Lung (tissue), 12 donors: ENCODE data around the gene ITGAD. TPM values are rescaled to one million over a fixed set of nuclear protein-coding genes. Genes with fewer than 3 reads are reported as not detected.

Source experiments
- ATAC-seq: fragments of 200-7000 bp; cut with Tn5 transposase; one replicate; pipeline ENCODE4 v1.9.1; 2020; ENCODE audit warnings: moderate number of reproducible peaks; ENCODE audit not compliant: insufficient read depth, low FRiP score
- DNase-seq, 3 donors: peaks; one replicate each; pipeline ENCODE4 v3.0.0-alpha.2; 2013 to 2017
- H3K27ac ChIP-seq, 2 donors: one replicate each; pipeline ENCODE4 v1.5.1; 2013; ENCODE audit warnings: mild to moderate bottlenecking in 2 of 2, moderate library complexity in 2 of 2, control low read depth in 1 of 2, inconsistent platforms in 1 of 2, low read depth in 1 of 2, low read length in 1 of 2
- H3K27me3 ChIP-seq, 3 donors: one replicate each; pipeline ENCODE4 v1.5.1; 2013; ENCODE audit warnings: low read length in 2 of 3; ENCODE audit not compliant: control insufficient read depth in 3 of 3, insufficient read depth in 3 of 3
- H3K36me3 ChIP-seq, 4 donors: one replicate each; pipeline ENCODE4 v1.5.1; 2013; ENCODE audit warnings: low read length in 4 of 4, mild to moderate bottlenecking in 1 of 4, moderate library complexity in 1 of 4; ENCODE audit not compliant: control insufficient read depth in 4 of 4, insufficient read depth in 4 of 4
- H3K4me1 ChIP-seq, 5 donors: one replicate each; pipeline ENCODE4 v1.5.1; 2013; ENCODE audit warnings: low read length in 5 of 5, mild to moderate bottlenecking in 2 of 5, moderate library complexity in 1 of 5; ENCODE audit not compliant: control insufficient read depth in 5 of 5, insufficient read depth in 5 of 5
- H3K4me3 ChIP-seq: one replicate; pipeline ENCODE4 v1.5.1; 2013; ENCODE audit warnings: mild to moderate bottlenecking, control low read depth, moderate library complexity
- H3K9ac ChIP-seq, 2 donors: one replicate each; pipeline ENCODE4 v1.5.1; 2013; ENCODE audit warnings: low read length in 2 of 2, control low read depth in 1 of 2; ENCODE audit not compliant: insufficient read depth in 1 of 2
- H3K9me3 ChIP-seq, 4 donors: one replicate each; pipeline ENCODE4 v1.5.1; 2013; ENCODE audit warnings: low read length in 3 of 4, mild to moderate bottlenecking in 1 of 4, moderate library complexity in 1 of 4; ENCODE audit not compliant: control insufficient read depth in 4 of 4, insufficient read depth in 3 of 4
- WGBS, 2 donors: extraction: QIAGEN DNeasy Blood & Tissue Kit; methylation state at CpG; one replicate each; pipeline ENCODE4 v1.1.7; 2013; 5-methylcytosine and 5-hydroxymethylcytosine counted together
- polyA plus RNA-seq, 2 donors: library from polyadenylated mRNA; stranded (reverse); fragments of 200-250 nt; gene quantifications; one replicate each; pipeline ENCODE4 v1.2.1, GENCODE V29; 2013
- total RNA-seq, 2 donors: library from RNA; depleted of rRNA in 1 of 2; stranded (reverse); fragments of >200 nt in 1 of 2; gene quantifications; one replicate each; pipeline ENCODE4 v1.2.1, GENCODE V29; 2014 to 2021
- TF ChIP-seq, protein P1 (sequence below): IDR thresholded peaks from 2 replicates; pipeline ENCODE4 v1.5.1; 2012; ENCODE audit warnings: mild to moderate bottlenecking; ENCODE audit errors: control extremely low read depth, extremely low read depth
- donor health status: control.
- donor health status: control.
- donor health status: Bipolar disorder and iron deficiency.
- donor health status: healthy.
- donor health status: DM: yes; HTN: yes; CAD: no.

Gene ITGAD
- total and polyA plus RNA-seq, 4 donors = 0.19 to 1.5 (median 0.33) TPM

- ATAC-seq (no peak), DNase-seq (no peak)
- 60 to 82% methylated on average over 7 of the region's 7 CpGs for WGBS, 2 donors
- Histone ChIP-seq H3K9me3 (no peaks in the 10 kb centered on the region), H3K27me3 (peaks cover 0 to 3% (median 0%) of the 10 kb centered on the region in 3 donors), H3K27ac (no peak overlapping the region), H3K4me3 (no peak overlapping the region), H3K36me3 (no peaks in the 10 kb centered on the region), H3K9ac (no peak overlapping the region), H3K4me1 (no peaks in the 10 kb centered on the region)
- TF ChIP-seq, protein P1, sequence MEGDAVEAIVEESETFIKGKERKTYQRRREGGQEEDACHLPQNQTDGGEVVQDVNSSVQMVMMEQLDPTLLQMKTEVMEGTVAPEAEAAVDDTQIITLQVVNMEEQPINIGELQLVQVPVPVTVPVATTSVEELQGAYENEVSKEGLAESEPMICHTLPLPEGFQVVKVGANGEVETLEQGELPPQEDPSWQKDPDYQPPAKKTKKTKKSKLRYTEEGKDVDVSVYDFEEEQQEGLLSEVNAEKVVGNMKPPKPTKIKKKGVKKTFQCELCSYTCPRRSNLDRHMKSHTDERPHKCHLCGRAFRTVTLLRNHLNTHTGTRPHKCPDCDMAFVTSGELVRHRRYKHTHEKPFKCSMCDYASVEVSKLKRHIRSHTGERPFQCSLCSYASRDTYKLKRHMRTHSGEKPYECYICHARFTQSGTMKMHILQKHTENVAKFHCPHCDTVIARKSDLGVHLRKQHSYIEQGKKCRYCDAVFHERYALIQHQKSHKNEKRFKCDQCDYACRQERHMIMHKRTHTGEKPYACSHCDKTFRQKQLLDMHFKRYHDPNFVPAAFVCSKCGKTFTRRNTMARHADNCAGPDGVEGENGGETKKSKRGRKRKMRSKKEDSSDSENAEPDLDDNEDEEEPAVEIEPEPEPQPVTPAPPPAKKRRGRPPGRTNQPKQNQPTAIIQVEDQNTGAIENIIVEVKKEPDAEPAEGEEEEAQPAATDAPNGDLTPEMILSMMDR = no peak
Measured at GRCh38 chr16:31360251-31360650, 32.9 kb upstream of the ITGAD start.

DNA sequence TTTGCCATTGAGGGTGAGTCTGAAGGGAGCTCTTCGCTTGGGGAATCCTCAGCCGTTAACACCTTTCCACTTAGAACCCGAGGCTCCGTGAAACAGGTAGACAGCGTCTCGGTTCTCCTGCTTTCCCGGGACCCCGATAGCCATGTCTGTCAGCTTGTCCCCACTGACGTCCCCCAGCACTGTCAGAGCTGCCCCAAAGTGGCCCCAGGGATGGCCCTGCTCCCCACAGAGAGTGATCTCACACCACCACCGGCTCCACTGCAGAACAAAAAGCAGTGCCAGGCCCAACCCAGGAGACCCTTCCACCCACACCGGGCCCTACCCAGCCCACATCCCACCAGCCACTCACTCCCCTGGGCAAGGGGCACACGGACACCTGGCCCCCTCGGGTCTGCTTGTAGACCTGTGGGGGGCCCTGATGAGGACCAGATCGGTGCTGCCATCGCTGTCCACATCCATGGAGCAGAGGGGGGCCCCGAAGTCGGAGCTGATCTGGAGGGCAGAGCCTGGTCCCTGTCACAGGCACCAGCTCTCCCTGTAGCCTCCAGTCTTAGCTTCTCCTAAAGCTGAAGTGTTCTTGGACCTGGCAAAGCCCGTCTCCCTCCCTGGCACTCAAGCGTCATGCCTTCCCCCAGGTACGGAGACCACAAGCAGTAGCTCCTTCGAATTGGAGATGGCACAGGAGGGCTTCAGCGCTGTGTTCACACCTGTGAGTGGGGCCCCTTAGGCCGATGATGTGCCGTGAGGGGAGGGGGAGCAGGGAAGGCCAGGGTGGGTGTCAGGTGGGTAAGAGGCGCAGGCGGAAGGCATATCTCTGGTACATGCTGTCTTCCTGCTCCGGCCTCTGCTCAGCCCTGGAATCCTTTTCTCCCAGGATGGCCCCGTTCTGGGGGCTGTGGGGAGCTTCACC lies 31.7 kb upstream of the ITGAD start:
- peaks cover 0 to under 1% (median 0%) of the 10 kb centered on the region in 5 donors for H3K4me1 ChIP-seq
- TF ChIP-seq, protein P1 = no peak
- DNase-seq = no peak
- peaks cover 0 to 1% (median 0%) of the 10 kb centered on the region in 4 donors for H3K36me3 ChIP-seq
- 77 to 89% methylated on average over 27 to 28 of the region's 28 CpGs for WGBS, 2 donors
- H3K9ac ChIP-seq = no peak overlapping the region
- H3K9me3 ChIP-seq = no peaks in the 10 kb centered on the region
- peaks cover 0 to 3% (median 0%) of the 10 kb centered on the region in 3 donors for H3K27me3 ChIP-seq
- H3K27ac ChIP-seq = no peak overlapping the region
- ATAC-seq = no peak
- no peak overlapping the region for H3K4me3 ChIP-seq

DNA sequence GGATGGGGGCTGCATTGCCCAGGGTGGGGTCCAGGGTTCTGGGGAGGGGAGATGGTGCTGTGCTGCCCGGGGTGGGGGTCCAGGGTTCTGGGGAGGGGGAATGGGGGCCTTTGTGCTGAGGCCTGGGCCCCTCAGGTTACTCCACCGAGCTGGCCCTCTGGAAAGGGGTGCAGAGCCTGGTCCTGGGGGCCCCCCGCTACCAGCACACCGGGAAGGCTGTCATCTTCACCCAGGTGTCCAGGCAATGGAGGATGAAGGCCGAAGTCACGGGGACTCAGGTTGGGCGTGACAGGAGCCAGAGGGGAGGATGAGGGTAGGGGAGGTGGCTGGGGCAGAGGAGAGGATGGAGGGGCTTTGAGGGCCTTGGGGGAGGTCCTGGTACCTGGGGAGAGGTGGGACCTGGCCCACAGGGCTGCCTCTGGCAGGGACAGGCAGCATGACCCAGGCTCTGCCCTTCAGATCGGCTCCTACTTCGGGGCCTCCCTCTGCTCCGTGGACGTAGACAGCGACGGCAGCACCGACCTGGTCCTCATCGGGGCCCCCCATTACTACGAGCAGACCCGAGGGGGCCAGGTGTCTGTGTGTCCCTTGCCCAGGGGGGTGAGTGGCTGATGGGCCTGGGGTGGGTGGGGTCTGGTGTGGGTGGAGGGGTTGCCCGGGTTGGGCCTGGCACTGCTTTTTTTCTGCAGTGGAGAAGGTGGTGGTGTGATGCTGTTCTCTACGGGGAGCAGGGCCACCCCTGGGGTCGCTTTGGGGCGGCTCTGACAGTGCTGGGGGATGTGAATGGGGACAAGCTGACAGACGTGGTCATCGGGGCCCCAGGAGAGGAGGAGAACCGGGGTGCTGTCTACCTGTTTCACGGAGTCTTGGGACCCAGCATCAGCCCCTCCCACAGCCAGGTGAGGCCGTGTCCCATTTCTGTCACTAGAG lies 30.4 kb upstream of the ITGAD start:
- H3K27me3 ChIP-seq = peaks cover 0 to under 1% (median 0%) of the 10 kb centered on the region in 3 donors
- TF ChIP-seq, protein P1 = no peak
- DNase-seq (no peak), ATAC-seq (no peak)
- H3K4me1 ChIP-seq = peaks cover 0 to 1% (median 0%) of the 10 kb centered on the region in 5 donors
- WGBS, 2 donors = 84 to 85% methylated on average over 18 to 26 of the region's 26 CpGs
- no peak overlapping the region for H3K27ac ChIP-seq
- no peak overlapping the region for H3K4me3 ChIP-seq
- no peak overlapping the region for H3K9ac ChIP-seq
- H3K9me3 ChIP-seq = no peaks in the 10 kb centered on the region
- peaks cover 0 to 1% (median 0%) of the 10 kb centered on the region in 4 donors for H3K36me3 ChIP-seq
